ENCODE measurements around the gene HIVEP1.

HIVEP1 gene

DNA sequence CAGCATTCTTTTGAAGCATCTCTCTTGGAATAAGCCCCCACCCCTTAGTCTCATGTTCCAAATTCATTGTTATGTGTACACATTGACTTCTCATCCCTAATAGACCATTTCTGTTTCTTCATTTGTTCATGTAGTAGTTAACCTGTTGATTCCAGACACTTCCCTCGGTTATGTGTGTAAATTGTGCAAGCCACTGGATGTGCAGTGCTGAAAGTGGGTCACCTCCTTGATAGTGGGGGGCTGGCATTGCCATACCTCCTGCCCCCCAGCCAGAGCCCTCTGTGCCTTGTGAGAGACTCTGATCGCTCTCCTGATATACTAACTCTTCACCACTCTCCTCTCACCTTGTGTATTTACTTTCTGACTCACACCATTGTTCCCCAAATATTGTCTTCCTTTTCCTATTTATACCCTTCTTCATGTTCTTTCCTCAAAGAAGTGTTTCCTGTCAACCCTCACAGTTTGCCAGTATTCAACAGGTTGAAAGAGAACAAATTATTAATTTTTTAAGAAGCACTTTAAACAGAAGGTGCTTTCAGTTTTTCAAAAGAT, 59.0 kb downstream of the HIVEP1 start:
- in situ Hi-C loops (cut with HindIII; ENCODE audit: low pct_unique_long_range_greater_than_20kb, low sequenced_read_pairs) = no loop called here
- TF ChIP-seq JUND (IDR thresholded peaks at IDR 0.05; ENCODE audit: low read depth) = no peak
- DNase-seq (ENCODE audit: low read depth in 1 of 2, low spot score in 1 of 2) = no peak

- in situ Hi-C loops (cut with HindIII; ENCODE audit: low pct_unique_long_range_greater_than_20kb, low sequenced_read_pairs) = no loop called here
- no peak for DNase-seq (ENCODE audit: low read depth in 1 of 2, low spot score in 1 of 2)
- TF ChIP-seq JUND (IDR thresholded peaks at IDR 0.05; ENCODE audit: low read depth) = no peak
Measured at GRCh38 chr6:12075067-12075563, 63.0 kb downstream of the HIVEP1 start.

- in situ Hi-C loops (cut with HindIII; ENCODE audit: low pct_unique_long_range_greater_than_20kb, low sequenced_read_pairs) = no loop called here
- DNase-seq (ENCODE audit: low read depth in 1 of 2, low spot score in 1 of 2) = no peak
- TF ChIP-seq JUND (IDR thresholded peaks at IDR 0.05; ENCODE audit: low read depth) = no peak
Measured at GRCh38 chr6:12077021-12077710, 65.1 kb downstream of the HIVEP1 start.

GRCh38 chr6:12078014-12078413, 65.9 kb downstream of the HIVEP1 start:
- no peak for DNase-seq (ENCODE audit: low read depth in 1 of 2, low spot score in 1 of 2)
- in situ Hi-C loops (cut with HindIII; ENCODE audit: low pct_unique_long_range_greater_than_20kb, low sequenced_read_pairs) = no loop called here
- TF ChIP-seq JUND (IDR thresholded peaks at IDR 0.05; ENCODE audit: low read depth) = no peak

- in situ Hi-C loops (cut with HindIII; ENCODE audit: low pct_unique_long_range_greater_than_20kb, low sequenced_read_pairs) = no loop called here
- DNase-seq (ENCODE audit: low read depth in 1 of 2, low spot score in 1 of 2) = no peak
- no peak for TF ChIP-seq JUND (IDR thresholded peaks at IDR 0.05; ENCODE audit: low read depth)
Measured at GRCh38 chr6:12081771-12082170, 69.7 kb downstream of the HIVEP1 start.

DNA sequence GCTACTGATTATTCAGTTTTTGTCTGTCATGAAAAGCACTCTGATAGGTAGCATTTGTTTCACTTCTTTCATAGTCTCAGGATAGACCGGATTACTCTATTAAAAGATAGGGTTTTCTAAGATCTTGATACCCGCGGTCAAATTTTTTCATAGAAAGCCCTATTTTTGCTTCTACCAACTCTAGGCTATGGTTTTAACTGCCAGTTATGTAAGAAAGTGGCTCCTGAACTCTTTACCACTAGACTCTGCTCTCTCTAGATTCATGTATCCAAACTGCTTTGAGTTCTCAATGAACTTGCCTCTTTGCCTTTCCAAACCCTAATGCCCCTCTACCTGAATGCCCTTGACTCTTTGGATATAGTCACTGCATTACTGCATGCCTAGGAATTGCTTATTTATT, 70.3 kb downstream of the HIVEP1 start:
- DNase-seq (ENCODE audit: low read depth in 1 of 2, low spot score in 1 of 2) = no peak
- TF ChIP-seq JUND (IDR thresholded peaks at IDR 0.05; ENCODE audit: low read depth) = no peak
- in situ Hi-C loops (cut with HindIII; ENCODE audit: low pct_unique_long_range_greater_than_20kb, low sequenced_read_pairs) = no loop called here

DNA sequence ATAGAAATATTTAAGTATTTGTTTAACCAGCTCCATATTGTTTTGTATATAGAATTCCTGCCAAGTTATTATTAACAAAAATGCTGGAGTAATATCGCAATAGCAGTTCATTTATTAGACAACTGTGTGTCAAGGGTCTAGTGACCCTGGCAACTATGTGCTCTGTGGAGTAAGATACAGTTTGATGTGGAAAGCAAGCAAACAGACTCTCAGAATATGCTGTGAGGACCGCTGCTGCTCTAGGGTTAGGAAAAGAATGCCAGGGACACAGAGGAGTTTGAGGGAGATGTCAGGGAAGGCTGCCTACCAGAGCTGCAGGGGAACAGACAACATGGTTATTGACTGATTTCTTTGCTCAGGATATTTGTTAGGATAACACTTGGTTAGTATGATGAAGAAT, 71.2 kb downstream of the HIVEP1 start:
- no peak for TF ChIP-seq JUND (IDR thresholded peaks at IDR 0.05; ENCODE audit: low read depth)
- no peak for DNase-seq (ENCODE audit: low read depth in 1 of 2, low spot score in 1 of 2)
- in situ Hi-C loops (cut with HindIII; ENCODE audit: low pct_unique_long_range_greater_than_20kb, low sequenced_read_pairs) = no loop called here

- in situ Hi-C loops (cut with HindIII; ENCODE audit: low pct_unique_long_range_greater_than_20kb, low sequenced_read_pairs) = no loop called here
- DNase-seq (ENCODE audit: low read depth in 1 of 2, low spot score in 1 of 2) = no peak
- TF ChIP-seq JUND (IDR thresholded peaks at IDR 0.05; ENCODE audit: low read depth) = no peak
Measured at GRCh38 chr6:12083763-12084162, 71.7 kb downstream of the HIVEP1 start.

- no peak for DNase-seq (ENCODE audit: low read depth in 1 of 2, low spot score in 1 of 2)
- in situ Hi-C loops (cut with HindIII; ENCODE audit: low pct_unique_long_range_greater_than_20kb, low sequenced_read_pairs) = no loop called here
- no peak for TF ChIP-seq JUND (IDR thresholded peaks at IDR 0.05; ENCODE audit: low read depth)
Measured at GRCh38 chr6:12084681-12085080, 72.6 kb downstream of the HIVEP1 start.

GRCh38 chr6:12088531-12088930, 76.4 kb downstream of the HIVEP1 start:
- in situ Hi-C loops (cut with HindIII; ENCODE audit: low pct_unique_long_range_greater_than_20kb, low sequenced_read_pairs) = no loop called here
- no peak for DNase-seq (ENCODE audit: low read depth in 1 of 2, low spot score in 1 of 2)
- TF ChIP-seq JUND (IDR thresholded peaks at IDR 0.05; ENCODE audit: low read depth) = no peak

DNA sequence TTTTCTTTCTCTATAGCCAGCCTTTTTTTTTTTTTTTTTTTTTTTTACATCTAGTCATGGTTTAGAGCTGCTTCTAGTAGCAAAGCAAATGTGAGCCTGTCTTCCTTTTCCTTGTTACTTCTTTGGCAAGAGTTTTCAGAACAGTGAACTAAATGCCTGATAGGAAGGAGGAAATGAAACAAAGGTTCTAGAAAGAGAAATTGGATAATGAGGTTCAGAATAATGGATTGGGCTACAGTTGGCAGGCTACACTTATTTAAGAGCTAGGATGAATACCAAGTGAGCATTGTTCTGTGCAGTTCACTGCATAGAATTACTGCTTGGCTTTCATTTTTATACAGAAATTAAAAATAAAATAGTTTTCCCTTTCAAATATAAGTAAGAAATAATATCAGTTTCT, 78.6 kb downstream of the HIVEP1 start:
- in situ Hi-C loops (cut with HindIII; ENCODE audit: low pct_unique_long_range_greater_than_20kb, low sequenced_read_pairs) = no loop called here
- DNase-seq (ENCODE audit: low read depth in 1 of 2, low spot score in 1 of 2) = no peak
- no peak for TF ChIP-seq JUND (IDR thresholded peaks at IDR 0.05; ENCODE audit: low read depth)

DNA sequence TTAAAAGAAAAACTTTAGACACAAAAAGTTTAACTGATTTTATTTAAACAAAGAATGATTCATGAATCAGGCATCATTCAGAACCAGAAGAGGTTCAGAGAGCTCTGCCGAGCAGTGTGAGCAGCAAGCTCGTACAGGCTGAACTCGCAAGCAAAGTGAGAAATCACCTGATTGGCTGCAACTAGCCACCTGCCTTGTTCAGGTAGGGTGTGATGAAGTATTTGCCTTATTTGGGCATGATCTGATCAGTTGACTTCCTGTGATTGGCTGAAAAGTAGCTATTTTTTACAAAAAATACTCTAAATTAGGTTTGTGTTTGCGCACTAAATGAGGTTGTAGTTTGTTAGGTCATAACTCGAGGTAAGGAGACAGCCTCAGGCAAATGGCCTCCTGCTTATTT, 80.7 kb downstream of the HIVEP1 start:
- in situ Hi-C loops (cut with HindIII; ENCODE audit: low pct_unique_long_range_greater_than_20kb, low sequenced_read_pairs) = no loop called here
- TF ChIP-seq JUND (IDR thresholded peaks at IDR 0.05; ENCODE audit: low read depth) = no peak
- DNase-seq (ENCODE audit: low read depth in 1 of 2, low spot score in 1 of 2) = no peak

DNA sequence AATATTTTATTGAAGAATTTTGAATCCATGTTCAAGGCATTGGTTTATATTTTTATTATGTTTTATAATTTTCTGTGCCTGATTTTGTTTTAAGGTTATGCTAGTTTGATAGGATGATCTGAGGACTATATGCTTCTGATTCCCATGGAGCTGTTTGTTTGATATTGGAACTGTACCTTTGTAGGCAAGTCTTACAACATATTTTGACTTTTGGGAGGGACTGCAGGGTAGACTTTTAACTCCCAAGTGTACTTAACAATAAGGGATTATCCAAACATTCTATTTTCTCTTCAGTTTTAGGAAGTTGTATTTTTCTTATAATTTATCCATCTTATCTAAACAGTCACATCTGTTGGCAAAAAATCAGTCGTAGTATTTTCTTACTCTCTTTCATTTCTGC, 82.6 kb downstream of the HIVEP1 start:
- no peak for DNase-seq (ENCODE audit: low read depth in 1 of 2, low spot score in 1 of 2)
- TF ChIP-seq JUND (IDR thresholded peaks at IDR 0.05; ENCODE audit: low read depth) = no peak
- in situ Hi-C loops (cut with HindIII; ENCODE audit: low pct_unique_long_range_greater_than_20kb, low sequenced_read_pairs) = no loop called here

DNA sequence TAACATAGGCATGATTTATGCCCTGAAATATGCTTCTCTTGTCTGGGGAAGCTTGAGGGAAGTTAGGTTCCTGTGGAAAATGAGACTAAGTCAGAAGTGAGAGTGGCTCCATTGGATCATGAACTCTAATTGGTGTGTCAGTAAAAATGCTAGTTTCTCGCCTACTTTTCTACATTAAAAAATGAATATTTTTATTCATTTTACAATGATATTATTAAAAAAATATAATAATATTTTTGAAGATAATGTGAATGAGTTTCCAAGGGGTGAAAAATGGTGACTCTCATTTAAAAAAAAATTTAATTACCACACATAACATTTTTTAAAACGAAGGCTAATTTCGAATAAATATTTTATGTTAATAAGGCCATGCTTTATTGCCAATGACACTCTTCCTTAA, 84.2 kb downstream of the HIVEP1 start:
- no peak for DNase-seq (ENCODE audit: low read depth in 1 of 2, low spot score in 1 of 2)
- TF ChIP-seq JUND (IDR thresholded peaks at IDR 0.05; ENCODE audit: low read depth) = no peak
- in situ Hi-C loops (cut with HindIII; ENCODE audit: low pct_unique_long_range_greater_than_20kb, low sequenced_read_pairs) = no loop called here
